Measurements from ENCODE around the gene ADRA2C.

The ADRA2C gene

DNA sequence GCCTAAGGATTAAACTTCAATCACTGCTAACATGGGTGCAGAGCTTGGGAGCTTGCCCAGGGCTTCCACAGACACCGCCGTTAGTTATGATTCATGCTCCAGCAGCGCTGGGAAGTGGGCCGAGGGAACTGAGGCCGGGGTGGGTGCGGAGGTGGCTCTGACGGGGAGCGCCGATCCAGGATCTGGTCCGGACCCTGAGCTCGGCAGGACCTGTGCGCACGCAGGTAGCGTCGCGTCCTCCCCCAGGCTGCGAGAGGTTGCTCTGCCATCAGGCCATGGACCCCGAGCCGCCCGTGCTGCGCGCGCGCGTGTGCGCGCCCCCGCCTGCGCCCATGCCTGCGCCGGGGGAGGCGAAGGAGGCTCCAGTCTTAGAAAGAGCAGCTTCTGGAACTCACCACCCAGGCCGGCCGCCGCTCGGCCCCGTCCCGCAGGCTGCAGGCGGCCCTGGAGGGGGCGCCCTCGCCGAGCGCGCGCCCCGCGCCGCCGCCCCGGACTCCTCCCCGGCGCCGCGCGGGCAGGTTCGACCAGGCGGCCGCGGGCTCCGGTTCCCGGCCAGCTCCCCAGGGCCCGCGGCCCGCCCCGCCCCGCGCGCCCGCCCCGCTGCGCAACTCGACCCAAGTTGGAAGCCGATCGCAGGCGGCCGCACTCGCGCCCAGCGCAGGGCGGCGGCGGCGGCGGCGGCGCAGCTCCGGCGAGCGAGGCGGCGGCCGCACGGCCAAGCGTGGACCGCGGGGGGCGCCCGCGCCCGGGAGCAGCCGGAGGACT, 732 bp upstream of the ADRA2C start:
- H3K27me3 ChIP-seq (replicated peaks; ENCODE audit: control insufficient read depth, insufficient read depth, low read length): no peaks in the 10 kb centered on the region
- peak; percentile 62 for DNase-seq (ENCODE audit: low read depth)
- no peaks in the 10 kb centered on the region for H3K9me3 ChIP-seq (ENCODE audit: control insufficient read depth, low read length)
- H3K9ac ChIP-seq (ENCODE audit: low read length): no peak overlapping the region
- H3K36me3 ChIP-seq (ENCODE audit: control insufficient read depth, insufficient read depth, low read length, severe bottlenecking): no peaks in the 10 kb centered on the region
- H3K4me3 ChIP-seq (ENCODE audit: low read length): peak overlapping the region; percentile 68
- peaks cover 2% of the 10 kb centered on the region for H3K4me1 ChIP-seq (ENCODE audit: control insufficient read depth, insufficient read depth, low read length)

DNA sequence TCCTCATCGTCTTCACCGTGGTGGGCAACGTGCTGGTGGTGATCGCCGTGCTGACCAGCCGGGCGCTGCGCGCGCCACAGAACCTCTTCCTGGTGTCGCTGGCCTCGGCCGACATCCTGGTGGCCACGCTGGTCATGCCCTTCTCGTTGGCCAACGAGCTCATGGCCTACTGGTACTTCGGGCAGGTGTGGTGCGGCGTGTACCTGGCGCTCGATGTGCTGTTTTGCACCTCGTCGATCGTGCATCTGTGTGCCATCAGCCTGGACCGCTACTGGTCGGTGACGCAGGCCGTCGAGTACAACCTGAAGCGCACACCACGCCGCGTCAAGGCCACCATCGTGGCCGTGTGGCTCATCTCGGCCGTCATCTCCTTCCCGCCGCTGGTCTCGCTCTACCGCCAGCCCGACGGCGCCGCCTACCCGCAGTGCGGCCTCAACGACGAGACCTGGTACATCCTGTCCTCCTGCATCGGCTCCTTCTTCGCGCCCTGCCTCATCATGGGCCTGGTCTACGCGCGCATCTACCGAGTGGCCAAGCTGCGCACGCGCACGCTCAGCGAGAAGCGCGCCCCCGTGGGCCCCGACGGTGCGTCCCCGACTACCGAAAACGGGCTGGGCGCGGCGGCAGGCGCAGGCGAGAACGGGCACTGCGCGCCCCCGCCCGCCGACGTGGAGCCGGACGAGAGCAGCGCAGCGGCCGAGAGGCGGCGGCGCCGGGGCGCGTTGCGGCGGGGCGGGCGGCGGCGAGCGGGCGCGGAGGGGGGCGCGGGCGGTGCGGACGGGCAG, 792 bp downstream of the ADRA2C start:
- Histone ChIP-seq H3K27me3 (replicated peaks; ENCODE audit: control insufficient read depth, insufficient read depth, low read length) (no peaks in the 10 kb centered on the region), H3K9me3 (ENCODE audit: control insufficient read depth, low read length) (no peaks in the 10 kb centered on the region), H3K4me1 (ENCODE audit: control insufficient read depth, insufficient read depth, low read length) (peaks cover 2% of the 10 kb centered on the region), H3K4me3 (ENCODE audit: low read length) (peak overlapping the region; percentile 69), H3K36me3 (ENCODE audit: control insufficient read depth, insufficient read depth, low read length, severe bottlenecking) (no peaks in the 10 kb centered on the region), H3K9ac (ENCODE audit: low read length) (peak overlapping the region; percentile 46)
- no peak for DNase-seq (ENCODE audit: low read depth)

DNA sequence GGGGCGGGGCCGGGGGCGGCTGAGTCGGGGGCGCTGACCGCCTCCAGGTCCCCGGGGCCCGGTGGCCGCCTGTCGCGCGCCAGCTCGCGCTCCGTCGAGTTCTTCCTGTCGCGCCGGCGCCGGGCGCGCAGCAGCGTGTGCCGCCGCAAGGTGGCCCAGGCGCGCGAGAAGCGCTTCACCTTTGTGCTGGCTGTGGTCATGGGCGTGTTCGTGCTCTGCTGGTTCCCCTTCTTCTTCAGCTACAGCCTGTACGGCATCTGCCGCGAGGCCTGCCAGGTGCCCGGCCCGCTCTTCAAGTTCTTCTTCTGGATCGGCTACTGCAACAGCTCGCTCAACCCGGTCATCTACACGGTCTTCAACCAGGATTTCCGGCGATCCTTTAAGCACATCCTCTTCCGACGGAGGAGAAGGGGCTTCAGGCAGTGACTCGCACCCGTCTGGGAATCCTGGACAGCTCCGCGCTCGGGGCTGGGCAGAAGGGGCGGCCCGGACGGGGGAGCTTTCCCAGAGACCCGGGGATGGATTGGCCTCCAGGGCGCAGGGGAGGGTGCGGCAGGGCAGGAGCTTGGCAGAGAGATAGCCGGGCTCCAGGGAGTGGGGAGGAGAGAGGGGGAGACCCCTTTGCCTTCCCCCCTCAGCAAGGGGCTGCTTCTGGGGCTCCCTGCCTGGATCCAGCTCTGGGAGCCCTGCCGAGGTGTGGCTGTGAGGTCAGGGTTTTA, 1.5 kb downstream of the ADRA2C start:
- H3K9ac ChIP-seq (ENCODE audit: low read length): peak overlapping the region; percentile 20
- peaks cover 2% of the 10 kb centered on the region for H3K4me1 ChIP-seq (ENCODE audit: control insufficient read depth, insufficient read depth, low read length)
- peaks cover 3% of the 10 kb centered on the region for H3K27me3 ChIP-seq (replicated peaks; ENCODE audit: control insufficient read depth, insufficient read depth, low read length)
- H3K36me3 ChIP-seq (ENCODE audit: control insufficient read depth, insufficient read depth, low read length, severe bottlenecking): no peaks in the 10 kb centered on the region
- no peaks in the 10 kb centered on the region for H3K9me3 ChIP-seq (ENCODE audit: control insufficient read depth, low read length)
- H3K4me3 ChIP-seq (ENCODE audit: low read length): peak overlapping the region; percentile 32
- no peak for DNase-seq (ENCODE audit: low read depth)

DNA sequence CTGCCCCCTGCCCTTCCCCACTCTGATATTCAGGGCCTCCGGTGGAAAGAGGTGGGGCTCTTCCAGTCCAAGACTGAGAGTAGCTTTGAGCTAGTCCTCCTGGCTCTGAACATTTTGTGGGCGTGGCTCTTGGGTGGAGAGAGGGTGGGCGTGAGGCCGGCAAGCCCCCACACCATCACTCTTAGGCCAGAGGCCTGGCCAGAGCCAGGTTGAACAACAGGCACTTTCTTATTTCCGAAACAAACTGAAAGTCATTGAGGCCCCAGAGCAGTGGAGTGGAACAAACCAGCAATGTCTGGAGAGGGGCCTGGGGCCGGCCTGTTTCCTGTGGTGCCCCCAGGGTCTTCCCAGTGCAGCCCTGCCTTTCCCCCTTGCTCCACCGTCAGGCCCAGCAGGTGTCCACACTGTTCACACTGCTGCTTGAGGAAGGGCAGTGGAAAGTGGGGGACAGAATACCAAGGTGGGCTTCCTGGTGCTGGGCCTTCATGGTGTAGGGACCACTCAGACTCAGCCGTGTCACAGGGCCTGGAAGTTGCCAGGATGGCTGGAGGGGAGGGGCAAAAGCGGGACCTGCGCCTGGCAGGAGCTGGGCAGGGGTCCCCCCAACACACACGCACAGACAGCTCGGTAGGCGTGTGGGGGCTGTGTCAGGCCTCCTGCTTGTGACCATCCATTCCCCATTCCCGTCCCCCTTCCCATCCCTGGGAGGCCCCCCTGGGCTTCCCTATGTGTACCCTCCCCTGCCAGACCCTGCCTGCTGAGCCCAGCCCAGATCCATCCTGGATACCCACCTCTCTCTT, 2.9 kb downstream of the ADRA2C start:
- H3K4me3 ChIP-seq (ENCODE audit: low read length): no peak overlapping the region
- H3K9me3 ChIP-seq (ENCODE audit: control insufficient read depth, low read length): no peaks in the 10 kb centered on the region
- H3K9ac ChIP-seq (ENCODE audit: low read length): no peak overlapping the region
- DNase-seq (ENCODE audit: low read depth): no peak
- H3K36me3 ChIP-seq (ENCODE audit: control insufficient read depth, insufficient read depth, low read length, severe bottlenecking): no peaks in the 10 kb centered on the region
- H3K27me3 ChIP-seq (replicated peaks; ENCODE audit: control insufficient read depth, insufficient read depth, low read length): peaks cover 16% of the 10 kb centered on the region
- peaks cover 2% of the 10 kb centered on the region for H3K4me1 ChIP-seq (ENCODE audit: control insufficient read depth, insufficient read depth, low read length)

DNA sequence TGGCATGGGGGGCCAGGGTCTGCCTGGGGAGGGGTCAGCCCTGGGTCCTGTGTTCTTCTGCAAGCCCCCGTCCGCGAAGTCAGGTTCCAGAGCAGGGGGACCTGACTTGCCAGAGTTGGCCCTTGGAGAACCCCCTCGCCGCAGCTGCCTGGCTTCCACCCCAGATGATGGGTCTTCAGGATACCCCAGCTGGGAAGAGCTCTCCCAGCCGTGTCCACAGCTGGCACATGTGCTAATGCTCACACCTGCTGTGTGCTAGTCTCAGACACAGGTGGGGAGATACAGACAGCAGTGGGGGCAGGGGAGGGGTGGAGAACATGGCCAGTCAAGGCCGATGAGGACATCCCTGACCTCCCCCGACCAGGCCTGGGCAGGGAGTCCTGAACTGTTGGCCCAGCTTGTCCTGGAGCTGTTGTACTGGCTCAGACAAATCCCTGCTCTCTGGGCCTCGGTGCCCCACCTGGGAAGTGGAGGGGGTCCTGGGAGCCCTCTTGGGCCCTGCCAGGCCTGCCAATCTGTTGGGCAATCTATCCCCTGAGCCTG, 3.5 kb downstream of the ADRA2C start:
- peaks cover 23% of the 10 kb centered on the region for H3K27me3 ChIP-seq (replicated peaks; ENCODE audit: control insufficient read depth, insufficient read depth, low read length)
- no peaks in the 10 kb centered on the region for H3K36me3 ChIP-seq (ENCODE audit: control insufficient read depth, insufficient read depth, low read length, severe bottlenecking)
- peaks cover 2% of the 10 kb centered on the region for H3K4me1 ChIP-seq (ENCODE audit: control insufficient read depth, insufficient read depth, low read length)
- no peak overlapping the region for H3K9ac ChIP-seq (ENCODE audit: low read length)
- no peaks in the 10 kb centered on the region for H3K9me3 ChIP-seq (ENCODE audit: control insufficient read depth, low read length)
- H3K4me3 ChIP-seq (ENCODE audit: low read length): no peak overlapping the region
- DNase-seq (ENCODE audit: low read depth): no peak

DNA sequence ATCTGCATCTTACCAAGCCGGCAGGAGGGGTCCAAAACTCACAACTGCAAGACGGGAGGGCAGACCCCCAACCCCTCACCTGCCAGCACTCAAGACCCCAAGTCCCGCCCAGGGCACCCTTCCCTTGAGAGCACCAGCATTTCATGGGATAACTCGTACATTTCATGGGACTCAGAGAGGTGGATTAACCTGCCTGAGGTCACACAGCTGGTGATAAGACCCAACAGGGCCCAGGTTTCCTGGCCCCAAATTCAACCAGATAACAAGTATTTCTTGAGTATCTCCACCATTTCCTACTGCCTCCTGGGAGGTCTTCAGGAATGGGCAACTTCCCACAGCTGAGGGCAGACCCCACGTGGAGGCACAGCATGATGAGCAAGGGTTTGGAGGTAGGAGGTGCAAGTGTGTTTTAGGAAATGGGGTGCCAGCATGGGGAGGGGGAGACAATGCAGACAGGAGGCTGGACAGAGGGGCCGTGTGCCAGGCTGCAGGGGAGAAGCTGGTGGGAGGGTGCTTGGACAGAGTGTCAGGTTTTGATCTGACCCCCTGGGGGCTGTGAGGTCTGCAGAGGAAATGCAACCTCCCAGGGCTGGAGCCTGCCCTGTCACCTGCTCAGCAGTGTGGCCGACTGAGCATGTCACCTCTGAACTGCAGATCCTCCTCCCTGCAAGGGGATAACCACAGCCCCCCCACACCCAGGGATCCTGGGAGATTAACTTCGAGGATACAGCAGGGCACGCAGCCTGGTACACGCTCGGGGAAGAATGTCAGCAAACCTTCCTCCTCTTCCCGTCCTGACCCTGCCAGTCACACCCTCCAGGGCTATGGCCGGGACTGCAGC, 4.4 kb downstream of the ADRA2C start:
- Histone ChIP-seq H3K9me3 (ENCODE audit: control insufficient read depth, low read length) (no peaks in the 10 kb centered on the region), H3K4me1 (ENCODE audit: control insufficient read depth, insufficient read depth, low read length) (no peaks in the 10 kb centered on the region), H3K36me3 (ENCODE audit: control insufficient read depth, insufficient read depth, low read length, severe bottlenecking) (no peaks in the 10 kb centered on the region), H3K9ac (ENCODE audit: low read length) (no peak overlapping the region), H3K4me3 (ENCODE audit: low read length) (no peak overlapping the region), H3K27me3 (replicated peaks; ENCODE audit: control insufficient read depth, insufficient read depth, low read length) (peaks cover 29% of the 10 kb centered on the region)
- no peak for DNase-seq (ENCODE audit: low read depth)

DNA sequence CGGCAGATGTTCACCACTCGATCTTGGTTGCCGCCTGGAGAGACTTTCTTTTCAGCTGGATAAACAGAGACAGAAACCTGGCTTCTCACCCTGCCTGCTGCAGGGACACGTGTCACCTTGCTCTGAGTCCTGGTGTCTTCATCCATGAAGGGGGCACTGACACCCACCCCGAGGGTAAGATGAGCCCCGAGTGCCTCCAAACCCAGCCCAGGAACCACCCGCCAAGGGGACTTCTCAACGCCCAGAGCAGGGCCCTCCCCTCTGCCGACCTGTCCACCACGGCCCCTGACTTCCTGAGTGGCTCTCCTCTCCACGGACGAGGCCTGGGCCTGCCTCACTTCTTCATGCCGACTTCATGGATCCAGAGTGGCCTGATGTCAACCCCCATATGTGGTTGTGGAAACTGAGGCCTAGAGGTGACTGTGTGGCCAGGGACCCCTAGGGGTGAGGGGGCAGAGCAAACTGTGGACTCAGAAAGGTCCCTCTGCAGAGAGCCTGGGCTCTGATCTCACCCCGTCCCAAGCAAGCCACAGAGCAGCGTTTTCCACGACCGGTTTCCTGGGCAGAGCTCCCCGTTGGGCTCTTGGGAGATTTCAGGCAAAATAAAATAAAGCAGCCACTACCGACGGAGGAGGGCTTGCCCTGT, 5.1 kb downstream of the ADRA2C start:
- DNase-seq (ENCODE audit: low read depth): no peak
- Histone ChIP-seq H3K4me1 (ENCODE audit: control insufficient read depth, insufficient read depth, low read length) (no peaks in the 10 kb centered on the region), H3K27me3 (replicated peaks; ENCODE audit: control insufficient read depth, insufficient read depth, low read length) (peaks cover 31% of the 10 kb centered on the region), H3K4me3 (ENCODE audit: low read length) (no peak overlapping the region), H3K36me3 (ENCODE audit: control insufficient read depth, insufficient read depth, low read length, severe bottlenecking) (no peaks in the 10 kb centered on the region), H3K9ac (ENCODE audit: low read length) (no peak overlapping the region), H3K9me3 (ENCODE audit: control insufficient read depth, low read length) (no peaks in the 10 kb centered on the region)

DNA sequence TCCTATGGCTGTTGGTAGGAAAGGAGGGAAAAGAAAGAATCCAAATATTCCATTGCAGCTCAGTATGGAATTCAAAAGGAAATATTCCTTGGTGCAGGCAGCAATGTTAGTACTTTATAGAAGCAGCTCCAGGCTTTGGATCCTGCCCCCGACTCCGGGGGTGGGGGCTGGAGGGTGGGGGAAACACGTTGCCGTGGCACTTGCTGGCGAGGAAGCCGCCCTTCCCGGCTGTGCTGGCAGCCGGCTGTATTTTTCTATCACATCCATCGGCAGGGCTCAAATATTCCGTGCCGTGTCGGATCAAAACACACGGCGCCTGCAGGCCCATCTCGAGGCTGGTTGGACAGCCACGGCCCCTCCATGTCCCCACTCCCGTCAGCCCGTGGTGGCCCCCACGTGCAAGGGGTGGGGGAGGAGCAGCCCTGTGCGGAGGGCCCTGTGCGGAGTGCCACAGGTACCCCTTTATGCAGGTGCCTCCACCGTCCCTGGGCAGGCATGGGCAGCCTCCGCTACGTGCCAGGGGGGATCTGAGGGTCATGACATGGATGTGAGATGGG, 5.8 kb downstream of the ADRA2C start:
- Histone ChIP-seq H3K27me3 (replicated peaks; ENCODE audit: control insufficient read depth, insufficient read depth, low read length) (peaks cover 39% of the 10 kb centered on the region), H3K9ac (ENCODE audit: low read length) (no peak overlapping the region), H3K4me1 (ENCODE audit: control insufficient read depth, insufficient read depth, low read length) (no peaks in the 10 kb centered on the region), H3K36me3 (ENCODE audit: control insufficient read depth, insufficient read depth, low read length, severe bottlenecking) (no peaks in the 10 kb centered on the region), H3K4me3 (ENCODE audit: low read length) (no peak overlapping the region), H3K9me3 (ENCODE audit: control insufficient read depth, low read length) (no peaks in the 10 kb centered on the region)
- no peak for DNase-seq (ENCODE audit: low read depth)

DNA sequence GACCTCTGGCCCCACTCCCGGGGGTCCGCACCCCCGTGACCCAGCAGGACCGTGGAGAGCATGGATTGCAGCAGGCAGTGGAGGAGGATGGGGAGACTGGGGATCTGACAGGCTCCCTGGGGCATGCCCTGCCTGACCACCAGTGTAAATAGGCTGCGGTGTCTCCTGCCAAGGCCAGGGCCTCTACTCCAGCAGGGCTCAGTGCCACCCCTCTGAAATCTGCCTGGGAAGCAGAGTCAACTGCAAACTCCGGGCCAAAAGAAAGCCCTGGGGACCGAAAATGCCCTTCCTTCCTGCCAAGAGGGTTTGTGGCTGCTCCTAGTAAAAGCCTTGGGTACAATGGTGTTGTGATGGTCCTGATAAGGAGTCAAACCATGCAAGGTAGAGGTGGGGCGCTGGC, 6.4 kb downstream of the ADRA2C start:
- Histone ChIP-seq H3K9me3 (ENCODE audit: control insufficient read depth, low read length) (no peaks in the 10 kb centered on the region), H3K36me3 (ENCODE audit: control insufficient read depth, insufficient read depth, low read length, severe bottlenecking) (no peaks in the 10 kb centered on the region), H3K4me1 (ENCODE audit: control insufficient read depth, insufficient read depth, low read length) (no peaks in the 10 kb centered on the region), H3K27me3 (replicated peaks; ENCODE audit: control insufficient read depth, insufficient read depth, low read length) (peaks cover 45% of the 10 kb centered on the region), H3K9ac (ENCODE audit: low read length) (no peak overlapping the region), H3K4me3 (ENCODE audit: low read length) (no peak overlapping the region)
- no peak for DNase-seq (ENCODE audit: low read depth)
